Vagina (tissue), 2 donors: ENCODE results near the gene ROPN1L. TPM values are rescaled to one million over a fixed set of nuclear protein-coding genes. Genes with fewer than 3 reads are reported as not detected.

Source experiments
- DNase-seq, 2 donors: peaks; one replicate each; pipeline ENCODE4 v3.0.0-alpha.2; 2017; ENCODE audit errors: extremely low spot score in 2 of 2
- H3K27ac ChIP-seq: fragments of 200-600 bp; sonication (generic); one replicate; pipeline ENCODE4 v1.5.1; 2019
- H3K27me3 ChIP-seq: fragments of 200-600 bp; sonication (generic); one replicate; pipeline ENCODE4 v1.5.1; 2019
- H3K36me3 ChIP-seq, 2 donors: fragments of 200-600 bp; sonication (generic); one replicate each; pipeline ENCODE4 v1.5.1; 2017 to 2019
- H3K4me1 ChIP-seq: fragments of 200-600 bp; sonication (generic); one replicate; pipeline ENCODE4 v1.5.1; 2019
- H3K4me3 ChIP-seq, 2 donors: fragments of 200-600 bp; sonication (generic); 1 replicate in 1 of 2; 2 replicates in 1 of 2; pipeline ENCODE4 v1.5.1; 2016 to 2019
- H3K9me3 ChIP-seq: fragments of 200-600 bp; sonication (generic); one replicate; pipeline ENCODE4 v1.5.1; 2019
- POLR2A ChIP-seq, 2 donors: fragments of 450-650 bp; IDR thresholded peaks; one replicate each; pipeline ENCODE4 v1.6.1; 2017; ENCODE audit warnings: antibody characterized with exemption in 2 of 2, mild to moderate bottlenecking in 2 of 2, moderate library complexity in 2 of 2
- POLR2AphosphoS5 ChIP-seq, 2 donors: sonication (generic); formaldehyde crosslinking; IDR thresholded peaks; one replicate each; pipeline ENCODE4 v1.9.0; 2017; ENCODE audit warnings: antibody characterized with exemption in 2 of 2, mild to moderate bottlenecking in 2 of 2, low read depth in 1 of 2; ENCODE audit not compliant: insufficient read depth in 1 of 2
- intact Hi-C: fragments of 100-400 bp; cut with DNase I; formaldehyde crosslinking; loops from one replicate; pipeline ENCODE4 v1.15.1; 2023
- total RNA-seq: library from RNA; depleted of rRNA; stranded (reverse); fragments of >200 nt; gene quantifications from one replicate; pipeline ENCODE4 v1.2.3, GENCODE V29; 2016
- TF ChIP-seq, protein P1 (sequence below), 3 experiments: fragments of 450-650 bp in 2 of 3; fragments of 200-600 bp in 1 of 3; sonication (generic) in 1 of 3; IDR thresholded peaks; one replicate each; pipeline ENCODE4 v1.5.1; 2017 to 2019; ENCODE audit warnings: antibody characterized with exemption in 3 of 3, mild to moderate bottlenecking in 2 of 3, moderate library complexity in 2 of 3

ROPN1L gene
- total RNA-seq, 1 donor from 2014 or later: 4.2 TPM

DNA sequence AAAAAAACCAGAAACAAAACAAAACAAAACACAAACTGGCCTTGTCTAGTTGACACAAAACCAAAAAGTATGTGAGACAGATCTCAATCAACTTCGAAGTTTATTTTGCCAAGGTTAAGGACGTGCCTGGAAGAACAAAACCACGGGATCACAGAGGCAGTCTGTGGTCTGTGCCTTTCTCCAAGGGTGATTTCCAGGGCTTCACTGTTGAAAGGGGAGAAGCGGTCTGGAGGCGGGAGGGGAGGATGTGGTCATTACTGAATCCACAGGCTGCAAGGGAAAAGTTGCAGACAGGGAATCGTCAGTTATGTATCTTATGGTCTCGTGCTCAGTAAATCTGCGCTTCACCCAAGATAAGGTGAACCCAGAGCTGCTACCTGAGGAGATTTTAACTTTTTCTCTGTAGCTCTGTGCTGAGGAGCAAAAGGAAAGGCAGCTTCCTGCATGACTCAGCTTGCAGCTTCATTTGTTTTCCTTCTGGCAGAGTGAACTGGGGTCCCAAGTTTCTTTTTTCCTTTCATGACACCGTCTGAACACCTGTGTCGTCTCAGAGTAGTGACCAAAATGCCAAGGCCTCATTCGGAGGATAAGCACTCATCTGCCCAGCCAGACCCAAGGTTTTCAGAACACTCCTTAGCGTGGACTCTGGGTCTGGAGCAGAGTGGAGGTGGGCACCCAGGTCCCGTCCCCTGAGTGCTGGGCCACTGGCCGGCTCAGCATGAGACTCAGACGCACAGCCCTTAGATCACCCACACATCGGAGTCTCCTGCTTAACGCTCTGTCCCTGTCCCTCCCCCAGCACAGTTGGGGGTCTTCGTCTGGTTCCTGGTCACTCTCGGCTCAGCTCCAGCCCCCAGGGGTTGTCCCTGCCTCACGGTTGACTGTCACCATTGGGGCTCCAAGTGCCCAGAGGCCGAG, 25.9 kb downstream of the ROPN1L start:
- Histone ChIP-seq H3K27ac (no peak overlapping the region), H3K36me3 (no peaks in the 10 kb centered on the region), H3K27me3 (no peaks in the 10 kb centered on the region), H3K4me3 (no peak overlapping the region), H3K4me1 (no peaks in the 10 kb centered on the region), H3K9me3 (no peaks in the 10 kb centered on the region)
- no peak for DNase-seq
- no peak for TF ChIP-seq POLR2AphosphoS5 (IDR thresholded peaks at IDR 0.05; ENCODE audit: insufficient read depth in 1 of 2, low read depth in 1 of 2)
- TF ChIP-seq, protein P1, sequence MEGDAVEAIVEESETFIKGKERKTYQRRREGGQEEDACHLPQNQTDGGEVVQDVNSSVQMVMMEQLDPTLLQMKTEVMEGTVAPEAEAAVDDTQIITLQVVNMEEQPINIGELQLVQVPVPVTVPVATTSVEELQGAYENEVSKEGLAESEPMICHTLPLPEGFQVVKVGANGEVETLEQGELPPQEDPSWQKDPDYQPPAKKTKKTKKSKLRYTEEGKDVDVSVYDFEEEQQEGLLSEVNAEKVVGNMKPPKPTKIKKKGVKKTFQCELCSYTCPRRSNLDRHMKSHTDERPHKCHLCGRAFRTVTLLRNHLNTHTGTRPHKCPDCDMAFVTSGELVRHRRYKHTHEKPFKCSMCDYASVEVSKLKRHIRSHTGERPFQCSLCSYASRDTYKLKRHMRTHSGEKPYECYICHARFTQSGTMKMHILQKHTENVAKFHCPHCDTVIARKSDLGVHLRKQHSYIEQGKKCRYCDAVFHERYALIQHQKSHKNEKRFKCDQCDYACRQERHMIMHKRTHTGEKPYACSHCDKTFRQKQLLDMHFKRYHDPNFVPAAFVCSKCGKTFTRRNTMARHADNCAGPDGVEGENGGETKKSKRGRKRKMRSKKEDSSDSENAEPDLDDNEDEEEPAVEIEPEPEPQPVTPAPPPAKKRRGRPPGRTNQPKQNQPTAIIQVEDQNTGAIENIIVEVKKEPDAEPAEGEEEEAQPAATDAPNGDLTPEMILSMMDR (IDR thresholded peaks at IDR 0.05): no peak
- intact Hi-C loops: no loop called here

DNA sequence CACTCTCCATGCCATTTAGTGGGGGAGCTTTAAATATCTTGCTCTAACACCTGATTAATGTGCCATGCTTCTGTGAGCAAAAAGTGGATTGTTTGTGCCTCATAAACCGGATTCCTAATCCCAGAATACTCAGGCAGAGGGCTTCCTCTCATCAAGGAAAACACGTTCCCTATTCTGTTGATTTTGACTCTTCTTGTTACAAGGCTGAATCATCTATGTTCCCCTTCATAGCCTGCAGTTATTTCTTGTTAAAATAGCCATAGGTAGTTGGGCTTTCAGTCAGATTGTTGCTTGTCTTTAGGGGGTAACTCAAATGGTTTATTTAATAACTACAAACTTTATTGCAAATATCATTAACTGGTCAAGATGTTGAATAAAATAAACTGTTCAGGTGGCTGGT, 26.6 kb downstream of the ROPN1L start:
- Histone ChIP-seq H3K4me3 (no peak overlapping the region), H3K27ac (no peak overlapping the region), H3K27me3 (no peaks in the 10 kb centered on the region), H3K4me1 (no peaks in the 10 kb centered on the region), H3K36me3 (no peaks in the 10 kb centered on the region), H3K9me3 (no peaks in the 10 kb centered on the region)
- no peak for DNase-seq
- intact Hi-C loops: no loop called here
- TF ChIP-seq POLR2A (IDR thresholded peaks at IDR 0.05) (no peak), POLR2AphosphoS5 (IDR thresholded peaks at IDR 0.05; ENCODE audit: insufficient read depth in 1 of 2, low read depth in 1 of 2) (no peak)
- TF ChIP-seq, protein P1 (IDR thresholded peaks at IDR 0.05): no peak

DNA sequence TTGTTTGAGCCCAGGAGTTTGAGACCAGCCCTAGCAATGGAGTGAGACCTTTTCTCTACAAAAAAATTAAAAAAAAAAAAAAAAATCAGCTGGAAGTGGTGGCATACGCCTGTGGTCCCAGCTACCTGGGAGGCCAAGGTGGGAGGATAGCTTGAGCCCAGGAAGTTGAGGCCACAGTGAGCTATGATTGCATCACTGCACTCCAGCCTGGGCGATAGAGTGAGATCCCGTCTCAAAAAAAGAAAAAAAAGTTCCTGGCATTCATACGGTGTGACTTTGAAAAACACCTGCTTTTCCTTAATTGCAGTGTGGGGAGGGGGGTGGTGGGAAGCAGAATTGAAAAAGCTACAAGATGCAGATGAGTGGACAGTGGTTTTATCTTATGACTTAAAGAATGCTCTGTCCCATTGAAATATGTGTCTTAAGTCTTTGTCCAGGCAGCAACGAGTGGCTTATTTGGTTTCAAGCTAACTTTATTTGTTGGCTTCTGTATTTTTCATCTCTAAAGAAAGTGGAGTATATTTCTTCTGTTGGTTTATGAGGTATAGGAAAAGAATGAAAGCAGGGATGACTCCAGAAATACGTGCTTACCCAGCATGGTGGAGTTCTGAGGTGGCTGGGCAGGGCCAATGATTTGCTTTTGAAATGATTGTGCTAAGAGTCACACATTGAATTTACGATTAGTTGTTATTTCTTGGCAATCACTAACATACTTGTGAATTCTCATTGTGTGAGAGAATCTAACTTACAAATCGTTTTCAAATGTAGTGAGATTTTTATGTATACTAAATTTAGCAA, 27.8 kb downstream of the ROPN1L start:
- intact Hi-C loops: no loop called here
- Histone ChIP-seq H3K27me3 (no peaks in the 10 kb centered on the region), H3K4me3 (no peak overlapping the region), H3K27ac (no peak overlapping the region), H3K36me3 (no peaks in the 10 kb centered on the region), H3K4me1 (no peaks in the 10 kb centered on the region), H3K9me3 (no peaks in the 10 kb centered on the region)
- no peak for TF ChIP-seq POLR2AphosphoS5 (IDR thresholded peaks at IDR 0.05; ENCODE audit: insufficient read depth in 1 of 2, low read depth in 1 of 2)
- TF ChIP-seq, protein P1 (IDR thresholded peaks at IDR 0.05): no peak
- TF ChIP-seq POLR2A (IDR thresholded peaks at IDR 0.05): no peak
- DNase-seq: no peak

DNA sequence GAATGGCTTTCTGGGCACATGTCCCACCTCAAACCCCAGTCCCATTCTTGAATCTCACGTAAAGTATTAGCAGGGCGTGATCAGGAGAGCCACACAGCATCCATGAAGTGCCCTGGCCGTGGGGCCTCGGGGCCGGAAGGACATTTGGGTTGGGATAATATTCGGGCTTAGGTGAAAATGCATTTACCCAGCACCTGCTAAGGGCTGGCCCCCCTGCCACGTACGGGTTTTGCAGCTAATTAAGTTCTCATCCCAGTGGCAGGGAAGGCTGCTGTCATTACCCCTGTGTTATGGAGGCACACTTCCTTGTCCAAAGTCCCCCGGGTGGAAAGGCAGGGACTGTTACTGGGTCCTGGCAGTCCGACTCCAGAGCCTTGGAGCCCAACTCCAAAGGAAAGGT, 29.0 kb downstream of the ROPN1L start:
- Histone ChIP-seq H3K27ac (no peak overlapping the region), H3K4me3 (no peak overlapping the region), H3K36me3 (no peaks in the 10 kb centered on the region), H3K27me3 (no peaks in the 10 kb centered on the region), H3K9me3 (no peaks in the 10 kb centered on the region), H3K4me1 (no peaks in the 10 kb centered on the region)
- TF ChIP-seq POLR2AphosphoS5 (IDR thresholded peaks at IDR 0.05; ENCODE audit: insufficient read depth in 1 of 2, low read depth in 1 of 2): no peak
- intact Hi-C loops: no loop called here
- no peak for DNase-seq

DNA sequence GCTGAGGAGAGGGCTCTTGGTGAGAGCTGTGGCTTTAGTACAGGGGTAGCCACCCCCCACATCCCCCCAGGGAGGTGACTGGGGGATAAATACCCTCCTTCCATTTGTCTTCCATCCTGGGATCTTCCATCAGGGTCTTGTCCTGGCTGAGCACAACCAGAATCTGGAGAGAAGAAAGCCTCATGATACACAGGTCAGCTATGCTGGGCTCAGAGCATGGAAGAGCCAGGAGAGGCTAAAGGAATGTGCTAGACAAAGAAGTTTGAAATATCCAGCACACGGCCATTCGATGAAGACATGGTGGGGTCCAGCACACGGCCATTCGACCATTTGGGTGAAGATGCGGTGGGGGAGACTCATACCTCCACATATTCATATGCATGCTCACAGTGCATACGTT, 30.0 kb downstream of the ROPN1L start:
- Histone ChIP-seq H3K36me3 (no peaks in the 10 kb centered on the region), H3K27ac (no peak overlapping the region), H3K4me1 (no peaks in the 10 kb centered on the region), H3K27me3 (no peaks in the 10 kb centered on the region), H3K9me3 (no peaks in the 10 kb centered on the region), H3K4me3 (no peak overlapping the region)
- intact Hi-C loops: no loop called here
- no peak for TF ChIP-seq POLR2AphosphoS5 (IDR thresholded peaks at IDR 0.05; ENCODE audit: insufficient read depth in 1 of 2, low read depth in 1 of 2)
- TF ChIP-seq, protein P1 (IDR thresholded peaks at IDR 0.05): no peak
- no peak for TF ChIP-seq POLR2A (IDR thresholded peaks at IDR 0.05)
- DNase-seq: no peak
